Embryonic facial prominence (tissue), 1 donor: ENCODE measurements around the gene BICRA.
"Not testable (repeated sequence)": the region's sequence is repeated elsewhere in the genome, so short reads cannot be mapped to it uniquely, and the experiment has no call there.

Source experiments
- DNase-seq: peaks from one replicate; pipeline ENCODE4 v3.0.0-alpha.2; 2016; ENCODE audit errors: extremely low spot score

Gene BICRA

DNA sequence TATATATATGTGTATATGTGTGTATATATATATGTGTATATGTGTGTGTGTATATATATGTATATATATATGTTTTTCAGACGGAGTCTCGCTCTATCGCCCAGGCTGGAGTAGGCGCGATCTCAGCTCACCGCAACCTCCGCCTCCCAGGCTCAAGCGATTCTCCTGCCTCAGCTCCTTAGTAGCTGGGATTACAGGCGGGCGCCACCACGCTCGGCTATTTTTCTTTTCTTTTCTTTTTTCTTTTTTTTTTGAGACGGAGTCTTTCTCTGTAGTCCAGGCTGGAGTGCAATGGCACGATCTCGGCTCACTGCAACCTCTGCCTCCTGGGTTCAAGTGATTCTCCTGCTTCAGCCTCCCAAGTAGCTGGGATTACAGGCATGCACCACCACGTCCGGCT lies 137.2 kb downstream of the BICRA start:
- DNase-seq = not testable (repeated sequence)

DNA sequence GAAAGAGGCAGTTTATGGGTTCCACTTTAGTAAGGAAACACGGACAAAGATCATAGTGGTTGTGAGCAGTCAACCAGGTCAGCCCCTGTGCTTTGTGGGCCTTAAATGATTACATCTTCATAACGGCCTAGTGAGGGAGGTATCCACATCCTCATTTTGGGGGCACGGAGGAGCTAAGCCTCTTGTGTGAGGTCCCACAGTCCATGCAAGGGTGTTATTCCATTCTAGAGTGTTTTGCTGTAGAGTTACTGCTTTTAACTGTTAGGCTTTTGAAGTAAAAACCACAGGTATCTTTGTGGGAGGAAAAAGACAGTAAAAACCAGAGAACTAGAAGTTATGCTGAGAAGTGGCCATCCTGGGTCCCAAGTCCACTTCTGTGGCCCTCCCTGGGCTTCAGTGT lies 140.4 kb downstream of the BICRA start:
- DNase-seq = no peak

DNA sequence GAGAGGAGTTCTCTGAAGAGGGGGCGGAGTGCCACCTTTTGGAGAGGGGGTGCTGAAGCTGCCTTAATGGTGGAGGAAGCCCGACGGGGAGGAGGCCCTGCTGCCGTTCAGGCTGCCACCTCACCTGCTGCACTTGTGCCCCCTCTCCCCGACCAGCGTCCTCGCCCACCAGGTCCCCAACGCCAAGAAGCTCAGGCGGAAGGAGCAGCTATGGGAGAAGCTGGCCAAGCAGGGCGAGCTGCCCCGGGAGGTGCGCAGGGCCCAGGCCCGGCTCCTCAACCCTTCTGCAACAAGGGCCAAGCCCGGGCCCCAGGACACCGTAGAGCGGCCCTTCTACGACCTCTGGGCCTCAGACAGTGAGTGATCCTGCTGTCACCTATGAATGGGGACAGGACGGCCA lies 141.8 kb downstream of the BICRA start:
- DNase-seq = no peak

DNA sequence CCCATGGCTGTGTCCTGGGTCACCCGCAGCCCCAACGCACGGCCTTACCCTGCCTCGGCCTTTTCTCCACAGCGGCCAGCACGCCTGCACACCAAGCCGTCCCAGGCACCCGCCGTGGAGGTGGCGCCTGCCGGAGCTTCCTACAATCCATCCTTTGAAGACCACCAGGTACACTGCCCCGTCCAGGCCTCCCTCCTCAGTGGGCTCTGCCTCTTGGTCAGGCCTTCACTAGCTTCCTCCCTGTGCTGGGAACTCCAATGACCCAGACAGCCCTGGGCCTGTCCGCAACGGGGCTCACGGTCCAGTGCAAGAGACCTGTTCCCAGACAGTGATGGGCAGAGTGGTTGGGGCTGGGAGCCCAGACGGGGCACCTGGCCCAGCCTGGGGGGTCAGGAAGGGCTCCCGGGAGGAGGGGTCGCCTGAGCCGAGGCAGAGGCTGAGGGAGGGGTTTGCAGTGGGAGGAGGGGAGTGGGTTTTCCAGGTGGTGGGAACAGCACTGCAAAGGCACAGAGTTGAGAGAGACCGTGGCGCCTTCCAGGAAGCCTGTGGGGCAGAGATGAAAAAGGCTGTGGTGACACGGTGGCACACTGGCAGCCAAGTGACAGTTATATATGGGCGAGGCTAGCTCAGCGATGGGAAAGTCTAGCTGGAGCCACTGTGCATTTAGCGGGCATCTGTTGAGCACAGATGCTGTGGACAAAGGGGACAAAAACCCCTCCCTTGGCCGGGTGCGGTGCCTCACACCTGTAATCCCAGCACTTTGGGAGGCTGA lies 143.7 kb downstream of the BICRA start:
- DNase-seq = no peak
